MCF 10A (cell line): ENCODE data around the gene SMTNL1. TPM values are rescaled to one million over a fixed set of nuclear protein-coding genes. Genes with fewer than 3 reads are reported as not detected.

Experiments
- BruUV-seq: library from RNA; stranded (reverse); fragments of 400-500 nt; replicated peaks from 2 replicates; lab custom pipeline; 2021; lab: Mats Ljungman, UMichigan
- CTCF ChIA-PET: fragments of 300-600 bp; sonication (Branson Sonifier 250); formaldehyde crosslinking; extraction: SDS; loops from one replicate; lab custom pipeline; 2021; ENCODE audit warnings: antibody characterized with exemption, inconsistent platforms; lab: Yijun Ruan, JAX
- POLR2A ChIA-PET: fragments of 300-600, 350-650 bp; sonication (Branson Sonifier 250); formaldehyde crosslinking; extraction: SDS; loops from one replicate; lab custom pipeline; 2020; ENCODE audit warnings: antibody characterized with exemption, inconsistent platforms; lab: Yijun Ruan, JAX
- DNase-seq: peaks from one replicate; pipeline ENCODE4 v3.0.0-alpha.2; 2018; ENCODE audit not compliant: unreplicated experiment
- H3K27ac Mint-ChIP-seq: one replicate; pipeline ENCODE4 v1.8.0; 2022; ENCODE audit warnings: mild to moderate bottlenecking, low read depth, mixed read lengths; ENCODE audit not compliant: unreplicated experiment
- H3K27me3 Mint-ChIP-seq: one replicate; pipeline ENCODE4 v1.8.0; 2022; ENCODE audit warnings: mixed read lengths; ENCODE audit not compliant: insufficient read depth, unreplicated experiment
- H3K36me3 Mint-ChIP-seq: one replicate; pipeline ENCODE4 v1.8.0; 2022; ENCODE audit warnings: mild to moderate bottlenecking, moderate library complexity, mixed read lengths; ENCODE audit not compliant: insufficient read depth, unreplicated experiment
- H3K4me1 Mint-ChIP-seq: one replicate; pipeline ENCODE4 v1.8.0; 2022; ENCODE audit warnings: mixed read lengths; ENCODE audit not compliant: insufficient read depth, unreplicated experiment
- H3K4me3 Mint-ChIP-seq: one replicate; pipeline ENCODE4 v1.8.0; 2022; ENCODE audit warnings: mild to moderate bottlenecking, moderate library complexity, mixed read lengths; ENCODE audit not compliant: unreplicated experiment
- H3K9me3 Mint-ChIP-seq: one replicate; pipeline ENCODE4 v1.8.0; 2022; ENCODE audit warnings: mixed read lengths; ENCODE audit not compliant: unreplicated experiment
- CTCF ChIP-seq: fragments of 200-600 bp; IDR thresholded peaks from one replicate; pipeline ENCODE4 v1.8.0; 2022; ENCODE audit warnings: antibody characterized with exemption, mild to moderate bottlenecking; ENCODE audit not compliant: unreplicated experiment
- intact Hi-C: fragments of 100-400 bp; cut with micrococcal nuclease; formaldehyde crosslinking; loops from 2 replicates; pipeline ENCODE4 v1.14.1; 2022
- total RNA-seq: library from RNA; stranded (reverse); gene quantifications from 2 replicates; pipeline ENCODE4 v1.2.3, GENCODE V29; 2022

The SMTNL1 gene
- total RNA-seq, 1 experiment from 2014 or later = not detected

DNA sequence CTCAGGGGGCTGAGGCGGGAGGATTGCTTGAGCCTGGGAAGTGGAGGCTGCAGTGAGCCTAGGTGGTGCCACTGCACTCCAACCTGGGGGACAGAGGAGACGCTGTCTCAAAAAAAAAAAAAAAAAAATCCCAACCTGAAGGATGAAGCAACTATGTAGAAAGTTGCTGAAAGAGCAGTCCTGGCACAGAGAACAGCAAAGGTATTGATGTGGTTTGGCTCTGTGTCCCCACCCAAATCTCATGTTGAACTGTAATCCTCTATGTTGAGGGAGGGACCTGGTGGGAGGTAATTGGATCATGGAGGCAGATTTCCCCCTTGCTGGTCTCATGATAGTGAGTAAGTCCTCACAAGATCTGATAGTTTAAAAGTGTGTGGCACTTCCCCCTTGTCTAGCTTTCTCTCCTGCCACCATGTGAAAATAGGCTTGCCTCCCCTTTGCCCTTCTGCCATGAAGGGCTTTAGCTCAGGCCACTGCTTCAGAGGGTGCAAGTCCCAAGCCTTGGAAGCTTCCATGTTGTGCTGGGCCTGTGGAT, 49.4 kb downstream of the SMTNL1 start:
- POLR2A ChIA-PET = no interaction called here
- no TSS peak for BruUV-seq
- TF ChIP-seq CTCF = no peak
- Mint-ChIP-seq H3K9me3 (no peaks in the 10 kb centered on the region), H3K4me1 (no peaks in the 10 kb centered on the region), H3K27ac (no peak overlapping the region), H3K4me3 (no peak overlapping the region), H3K27me3 (no peaks in the 10 kb centered on the region), H3K36me3 (no peaks in the 10 kb centered on the region)
- intact Hi-C loops = no loop called here
- DNase-seq = no peak
- CTCF ChIA-PET = interaction anchor here (0.7 to 1.0 kb wide), 3 partner anchors 18 to 54 kb away, joined by 3 to 4 read pairs (median 4); no protein-coding TSS in a partner anchor

DNA sequence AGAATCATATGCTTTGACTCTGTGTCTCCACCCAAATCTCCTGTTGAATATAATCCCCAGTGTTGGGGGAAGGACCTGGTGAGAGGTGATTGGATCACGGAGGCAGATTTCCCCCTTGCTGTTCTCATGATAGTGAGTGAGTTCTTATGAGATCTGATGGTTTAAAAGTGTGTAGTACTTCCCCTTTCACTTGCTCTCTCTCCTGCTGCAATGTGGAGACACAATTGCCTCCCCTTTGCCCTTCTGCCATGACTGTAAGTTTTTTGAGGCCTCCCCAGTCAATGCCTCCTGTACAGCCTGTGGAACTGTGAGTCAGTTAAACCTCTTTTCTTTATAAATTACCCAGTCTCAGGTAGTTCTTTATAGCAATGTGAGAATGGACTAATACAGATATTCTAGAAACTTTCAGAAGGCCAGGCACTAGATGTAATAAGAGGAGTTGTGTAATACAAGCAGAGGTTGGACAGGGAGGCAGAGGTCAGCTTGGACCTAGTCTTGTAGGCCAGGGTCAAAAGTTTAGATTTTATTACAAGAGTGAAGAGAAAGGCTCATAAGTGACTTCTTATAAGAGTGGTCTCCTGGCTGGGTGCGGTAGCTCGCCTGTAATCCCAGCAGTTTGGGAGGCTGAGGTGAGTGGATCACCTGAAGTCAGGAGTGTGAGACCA, 50.8 kb downstream of the SMTNL1 start:
- Mint-ChIP-seq H3K9me3 (no peaks in the 10 kb centered on the region), H3K27ac (no peak overlapping the region), H3K4me1 (no peaks in the 10 kb centered on the region), H3K27me3 (no peaks in the 10 kb centered on the region), H3K36me3 (no peaks in the 10 kb centered on the region), H3K4me3 (no peak overlapping the region)
- intact Hi-C loops = no loop called here
- ChIA-PET CTCF (interaction anchor here (0.6 to 1.0 kb wide), 6 partner anchors 20 to 1254 kb away, joined by 3 to 4 read pairs (median 4); no protein-coding TSS in a partner anchor), POLR2A (no interaction called here)
- no TSS peak for BruUV-seq
- TF ChIP-seq CTCF = no peak
- no peak for DNase-seq

GRCh38 chr11:57596266-57596885, 59.0 kb downstream of the SMTNL1 start:
- Mint-ChIP-seq H3K27ac (no peak overlapping the region), H3K4me3 (no peak overlapping the region), H3K4me1 (peaks cover 8% of the 10 kb centered on the region), H3K27me3 (no peaks in the 10 kb centered on the region), H3K36me3 (no peaks in the 10 kb centered on the region), H3K9me3 (no peaks in the 10 kb centered on the region)
- DNase-seq = no peak
- ChIA-PET POLR2A (interaction anchor here (0.5 to 0.6 kb wide), 2 partner anchors 11 to 28 kb away, joined by 3 read pairs; no protein-coding TSS in a partner anchor), CTCF (interaction anchor here (0.6 to 1.3 kb wide), 9 partner anchors 12 to 371 kb away, joined by 3 to 5 read pairs (median 3); no protein-coding TSS in a partner anchor)
- intact Hi-C loops = no loop called here
- TF ChIP-seq CTCF = no peak
- BruUV-seq = no TSS peak

- peaks cover 8% of the 10 kb centered on the region for H3K4me1 Mint-ChIP-seq
- no peaks in the 10 kb centered on the region for H3K36me3 Mint-ChIP-seq
- intact Hi-C loops = no loop called here
- ChIA-PET POLR2A (no interaction called here), CTCF (interaction anchor here (0.6 kb wide), 1 partner anchor 215 kb away, joined by 4 read pairs; no protein-coding TSS in a partner anchor)
- H3K27ac Mint-ChIP-seq = no peak within 1 kb of the TSS
- DNase-seq = no peak
- H3K4me3 Mint-ChIP-seq = peak within 1 kb of the TSS; percentile 23
- H3K9me3 Mint-ChIP-seq = no peaks in the 10 kb centered on the region
- BruUV-seq = no TSS peak
- TF ChIP-seq CTCF = no peak
- H3K27me3 Mint-ChIP-seq = no peaks in the 10 kb centered on the region
Observed at GRCh38 chr11:57597461-57597915, 60.1 kb downstream of the SMTNL1 start, which contains the start of gene SERPING1. Gene SERPING1 (plus strand): TSS chr11:57597685. CDS start chr11:57598271, 586 bp downstream.
